GM12878 (cell line): ENCODE results near the gene SORT1. TPM values are rescaled to one million over a fixed set of nuclear protein-coding genes. Genes with fewer than 3 reads are reported as not detected.

Experiments
- ATAC-seq: fragments of 200-7000 bp; cut with Tn5 transposase; 3 replicates; pipeline ENCODE4 v1.9.1; 2020; ENCODE audit warnings: mild to moderate bottlenecking, moderate library complexity
- BruUV-seq: library from RNA; stranded (reverse); fragments of 400-500 nt; replicated peaks from 2 replicates; lab custom pipeline; 2021; lab: Mats Ljungman, UMichigan
- CTCF ChIA-PET: fragments of 300-600 bp; sonication (Branson Sonifier 250); formaldehyde crosslinking; extraction: SDS; loops from one replicate; lab custom pipeline; 2021; ENCODE audit warnings: inconsistent platforms; lab: Yijun Ruan, JAX
- POLR2A ChIA-PET: fragments of 350-600 bp; formaldehyde crosslinking; extraction: SDS; loops from one replicate; lab custom pipeline; 2021; ENCODE audit warnings: inconsistent platforms; lab: Charles Lee
- RAD21 ChIA-PET: fragments of 300-600 bp; sonication (Branson Sonifier 250); formaldehyde crosslinking; loops from one replicate; lab custom pipeline; 2023; ENCODE audit warnings: antibody characterized with exemption; ENCODE audit not compliant: unreplicated experiment; lab: Charles Lee
- SMC1A ChIA-PET: fragments of 300-600 bp; sonication (Branson Sonifier 250); formaldehyde crosslinking; loops from one replicate; lab custom pipeline; 2023; ENCODE audit not compliant: unreplicated experiment, uncharacterized antibody; lab: Charles Lee
- DNase-seq: peaks from one replicate; pipeline ENCODE4 v3.0.0-alpha.2; 2011; ENCODE audit warnings: low read depth, low spot score
- FAIRE-seq: peaks from 3 replicates; lab custom pipeline; 2011; peaks lifted over from hg19 to GRCh38; lab: Jason Lieb, UNC
- H2AFZ ChIP-seq: 2 replicates; pipeline ENCODE4 v1.6.0; 2011; ENCODE audit warnings: low read depth, low read length, control low read depth; ENCODE audit not compliant: control insufficient read depth
- H3K27ac ChIP-seq: 2 replicates; pipeline ENCODE4 v1.5.1; 2011; ENCODE audit warnings: control low read depth; ENCODE audit not compliant: control insufficient read depth, insufficient read depth
- H3K27me3 ChIP-seq, 2 experiments: replicated peaks in 1 of 2; 2 replicates each; pipeline versions ENCODE4 v1.6.0 to v1.6.1; 2011; ENCODE audit warnings: low read length in 1 of 2; ENCODE audit not compliant: control insufficient read depth in 2 of 2, insufficient read depth in 2 of 2
- H3K36me3 ChIP-seq, 2 experiments: 2 replicates each; pipeline ENCODE4 v1.5.1; 2011; ENCODE audit warnings: low read length in 1 of 2; ENCODE audit not compliant: control insufficient read depth in 2 of 2, insufficient read depth in 2 of 2
- H3K4me1 ChIP-seq: 2 replicates; pipeline ENCODE4 v1.6.1; 2011; ENCODE audit warnings: mild to moderate bottlenecking, low read length, moderate library complexity, mixed read lengths; ENCODE audit not compliant: control insufficient read depth, insufficient read depth
- H3K4me2 ChIP-seq: 2 replicates; pipeline ENCODE4 v1.6.0; 2011; ENCODE audit warnings: control low read depth; ENCODE audit not compliant: control insufficient read depth, insufficient read depth
- H3K4me3 ChIP-seq: fragments of 200-600 bp; sonication (generic); 2 replicates; pipeline ENCODE4 v1.5.1; 2016
- H3K79me2 ChIP-seq: 2 replicates; pipeline ENCODE4 v1.6.0; 2011; ENCODE audit warnings: low read length; ENCODE audit not compliant: control insufficient read depth, insufficient read depth
- H3K9ac ChIP-seq: 2 replicates; pipeline ENCODE4 v1.8.0; 2011; ENCODE audit warnings: low read length, control low read depth, mixed read lengths; ENCODE audit not compliant: control insufficient read depth, insufficient read depth
- H3K9me3 ChIP-seq: replicated peaks from 3 replicates; pipeline ENCODE4 v1.5.1; 2011; ENCODE audit warnings: mild to moderate bottlenecking, low read length; ENCODE audit not compliant: control insufficient read depth, insufficient read depth
- H4K20me1 ChIP-seq: 2 replicates; pipeline ENCODE4 v1.6.0; 2011; ENCODE audit not compliant: control insufficient read depth, insufficient read depth
- CREB1 ChIP-seq: IDR thresholded peaks from 2 replicates; pipeline ENCODE4 v1.6.1; 2012; ENCODE audit warnings: low read depth, mild to moderate bottlenecking, inconsistent platforms
- FOS ChIP-seq: IDR thresholded peaks from 3 replicates; pipeline ENCODE4 v1.6.1; 2011; ENCODE audit warnings: borderline replicate concordance; ENCODE audit not compliant: insufficient read length; ENCODE audit errors: extremely low read depth
- HDAC6 ChIP-seq: fragments of 200-600 bp; sonication (generic); IDR thresholded peaks from one replicate; pipeline ENCODE4 v1.8.0; 2017; ENCODE audit warnings: antibody characterized with exemption; ENCODE audit not compliant: unreplicated experiment
- RB1 ChIP-seq: fragments of 450-650 bp; formaldehyde crosslinking; IDR thresholded peaks from 2 replicates; pipeline ENCODE4 v1.6.1; 2017; ENCODE audit warnings: mild to moderate bottlenecking, borderline replicate concordance
- RBBP5 ChIP-seq: fragments of 200-600 bp; sonication (generic); conservative IDR thresholded peaks from 2 replicates; pipeline ENCODE4 v1.6.1; 2016
- RELA ChIP-seq: fragments of 450-650 bp; IDR thresholded peaks from 2 replicates; pipeline ENCODE4 v1.8.0; 2014; ENCODE audit warnings: borderline replicate concordance; ENCODE audit not compliant: partially characterized antibody
- SIX5 ChIP-seq: IDR thresholded peaks from 2 replicates; pipeline ENCODE4 v1.6.1; 2011; ENCODE audit warnings: mild to moderate bottlenecking, low read depth, low read length, moderate library complexity; ENCODE audit not compliant: severe bottlenecking
- SP1 ChIP-seq: IDR thresholded peaks from one replicate; pipeline ENCODE4 v1.6.1; 2011; ENCODE audit warnings: low read depth, low read length
- SREBF1 ChIP-seq: IDR thresholded peaks from 2 replicates; pipeline ENCODE4 v1.6.1; 2012; ENCODE audit warnings: mild to moderate bottlenecking, low read length
- SRF ChIP-seq, 2 experiments: IDR thresholded peaks; 2 replicates each; pipeline ENCODE4 v1.6.1; 2011; ENCODE audit warnings: low read depth in 2 of 2, low read length in 2 of 2, mild to moderate bottlenecking in 1 of 2, moderate library complexity in 1 of 2
- YY1 ChIP-seq: IDR thresholded peaks from 2 replicates; pipeline ENCODE4 v1.6.1; 2011; ENCODE audit warnings: low read depth, mild to moderate bottlenecking, low read length
- ZBTB4 ChIP-seq: fragments of 450-650 bp; formaldehyde crosslinking; IDR thresholded peaks from 2 replicates; pipeline ENCODE4 v1.4.0; 2022; ENCODE audit warnings: mild to moderate bottlenecking, moderate library complexity
- ZNF207 ChIP-seq: fragments of 450-650 bp; IDR thresholded peaks from 2 replicates; pipeline ENCODE4 v1.6.1; 2014; ENCODE audit warnings: antibody characterized with exemption, mild to moderate bottlenecking, borderline replicate concordance
- ZSCAN29 ChIP-seq: fragments of 450-650 bp; IDR thresholded peaks from 2 replicates; pipeline ENCODE4 v1.6.1; 2017; ENCODE audit warnings: mild to moderate bottlenecking, moderate library complexity
- WGBS: methylation state at CpG from one replicate; pipeline ENCODE4 v1.1.6; 2016; ENCODE audit warnings: low lambda C conversion rate; ENCODE audit not compliant: insufficient replicate concordance, insufficient coverage; ENCODE audit errors: missing lambda C conversion rate; 5-methylcytosine and 5-hydroxymethylcytosine counted together
- in situ Hi-C: fragments of 300-500 bp; cut with MboI; formaldehyde crosslinking; loops from 9 replicates; pipeline ENCODE4 v1.14.3; 2018; ENCODE audit warnings: mixed read lengths
- intact Hi-C: fragments of 100-400 bp; cut with micrococcal nuclease; formaldehyde crosslinking; loops from one replicate; pipeline ENCODE4 v1.14.2; 2022; ENCODE audit not compliant: unreplicated experiment
- polyA plus RNA-seq, 11 experiments: library from polyadenylated mRNA; depleted of rRNA in 4 of 11; unstranded in 6 of 11; stranded (reverse) in 5 of 11; fragments of >200 nt; fragmentation: Nextera tagmentation in 4 of 11; fragmentation: Illumina TruSeq in 1 of 11; extraction: Ambion mirVana in 4 of 11; extraction: Trizol in 1 of 11; gene quantifications; 1 replicate in 1 of 11; 2 replicates in 10 of 11; pipeline versions ENCODE4 v1.2.1 to v1.2.3, GENCODE V29; 2011 to 2016; ENCODE audit warnings: inconsistent platforms in 2 of 11, missing spikeins in 2 of 11, low read depth in 1 of 11
- total RNA-seq, 4 experiments: library from RNA; depleted of rRNA in 3 of 4; stranded (reverse); fragments of >200 nt in 3 of 4; fragmentation: Illumina TruSeq in 1 of 4; extraction: Trizol in 1 of 4; gene quantifications; 2 replicates each; pipeline versions ENCODE4 v1.2.1 to v1.2.3, GENCODE V29; 2013 to 2021
- TF ChIP-seq, protein P1 (sequence below): fragments of 450-650 bp; IDR thresholded peaks from 2 replicates; pipeline ENCODE4 v1.6.1; 2017; ENCODE audit warnings: antibody characterized with exemption, mild to moderate bottlenecking, moderate library complexity

SORT1 gene
- total and polyA plus RNA-seq, 10 of the 15 experiments (the other 5 are each of a cell fraction or from before 2014, with no cell fraction given) = 0.06 to 1.9 (median 0.33) TPM; not detected in 1

DNA sequence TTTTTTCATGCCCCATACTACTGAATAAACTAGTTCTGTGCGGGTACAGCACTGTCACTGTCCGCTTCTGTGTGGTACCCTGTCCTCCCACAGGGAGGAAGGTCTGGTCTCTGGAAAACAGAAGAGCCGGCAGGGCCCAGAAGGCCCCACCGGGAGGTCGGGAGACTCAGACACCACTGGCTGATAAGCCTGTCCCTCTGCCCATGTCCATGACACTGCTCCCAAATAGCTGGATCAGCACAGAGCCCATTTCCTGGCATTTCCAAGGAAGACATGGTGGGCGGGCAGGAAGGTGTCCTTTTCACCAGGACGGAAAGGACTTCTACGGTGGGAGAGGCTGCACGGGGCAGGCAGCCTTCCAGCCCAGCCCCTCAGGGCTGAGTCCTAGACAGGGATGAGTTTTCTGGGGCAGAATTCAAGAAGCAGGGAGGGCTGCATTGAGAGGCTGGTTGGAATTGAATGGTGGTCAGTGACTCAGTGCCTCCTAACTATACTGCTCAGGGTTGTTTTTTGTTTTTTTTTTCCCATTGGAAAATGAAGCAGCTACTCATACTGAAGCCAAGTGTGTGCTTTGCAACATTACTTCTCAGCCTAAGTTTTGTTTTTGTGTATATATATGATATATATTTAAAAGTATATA is 121.9 kb downstream of the SORT1 start:
- WGBS = 50% methylated on average over 9 of the region's 9 CpGs
- SMC1A ChIA-PET = interaction anchor here (1.6 to 5.1 kb wide), 2 partner anchors 122 to 136 kb away, joined by 4 to 113 read pairs; partner anchors contain the start of gene SORT1
- Histone ChIP-seq H3K36me3 (no peaks in the 10 kb centered on the region), H3K27me3 (peaks cover 0 to 1% of the 10 kb centered on the region in 2 experiments; a peak in 1 of 4 replicates), H3K9me3 (no peaks in the 10 kb centered on the region), H2AFZ (no peak overlapping the region), H3K4me3 (no peak overlapping the region), H3K9ac (no peak overlapping the region)
- POLR2A ChIA-PET = no interaction called here
- RAD21 ChIA-PET = interaction anchor here (0.8 to 5.1 kb wide), 5 partner anchors 9 to 257 kb away, joined by 3 to 87 read pairs (median 4); partner anchors contain the start of gene SORT1
- no peak for ATAC-seq
- no TSS peak for BruUV-seq
- intact Hi-C loops = no loop called here
- TF ChIP-seq YY1 (no peak), SREBF1 (no peak), ZBTB4 (CRISPR knock-in tag) (no peak), ZNF207 (no peak), SP1 (no peak), RBBP5 (no peak), ZSCAN29 (no peak), RELA (no peak), RB1 (no peak), SIX5 (no peak), CREB1 (no peak), HDAC6 (no peak), SRF (IDR thresholded peaks at IDR 0.05; ENCODE audit: low read depth in 2 of 2, low read length in 2 of 2) (no peak), FOS (no peak)
- TF ChIP-seq, protein P1, sequence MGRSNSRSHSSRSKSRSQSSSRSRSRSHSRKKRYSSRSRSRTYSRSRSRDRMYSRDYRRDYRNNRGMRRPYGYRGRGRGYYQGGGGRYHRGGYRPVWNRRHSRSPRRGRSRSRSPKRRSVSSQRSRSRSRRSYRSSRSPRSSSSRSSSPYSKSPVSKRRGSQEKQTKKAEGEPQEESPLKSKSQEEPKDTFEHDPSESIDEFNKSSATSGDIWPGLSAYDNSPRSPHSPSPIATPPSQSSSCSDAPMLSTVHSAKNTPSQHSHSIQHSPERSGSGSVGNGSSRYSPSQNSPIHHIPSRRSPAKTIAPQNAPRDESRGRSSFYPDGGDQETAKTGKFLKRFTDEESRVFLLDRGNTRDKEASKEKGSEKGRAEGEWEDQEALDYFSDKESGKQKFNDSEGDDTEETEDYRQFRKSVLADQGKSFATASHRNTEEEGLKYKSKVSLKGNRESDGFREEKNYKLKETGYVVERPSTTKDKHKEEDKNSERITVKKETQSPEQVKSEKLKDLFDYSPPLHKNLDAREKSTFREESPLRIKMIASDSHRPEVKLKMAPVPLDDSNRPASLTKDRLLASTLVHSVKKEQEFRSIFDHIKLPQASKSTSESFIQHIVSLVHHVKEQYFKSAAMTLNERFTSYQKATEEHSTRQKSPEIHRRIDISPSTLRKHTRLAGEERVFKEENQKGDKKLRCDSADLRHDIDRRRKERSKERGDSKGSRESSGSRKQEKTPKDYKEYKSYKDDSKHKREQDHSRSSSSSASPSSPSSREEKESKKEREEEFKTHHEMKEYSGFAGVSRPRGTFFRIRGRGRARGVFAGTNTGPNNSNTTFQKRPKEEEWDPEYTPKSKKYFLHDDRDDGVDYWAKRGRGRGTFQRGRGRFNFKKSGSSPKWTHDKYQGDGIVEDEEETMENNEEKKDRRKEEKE = no peak
- TF ChIP-seq, all 136 proteins: peak for 0
- H3K27ac ChIP-seq = no peak overlapping the region
- no peak for DNase-seq
- no peaks in the 10 kb centered on the region for H3K4me1 ChIP-seq
- CTCF ChIA-PET = interaction anchor here (0.8 to 5.3 kb wide), 6 partner anchors 76 to 259 kb away, joined by 3 to 241 read pairs (median 6); partner anchors contain the start of gene SORT1
- in situ Hi-C loops = no loop called here
- no peaks in the 10 kb centered on the region for H4K20me1 ChIP-seq
- H3K4me2 ChIP-seq = no peak overlapping the region
- no peaks in the 10 kb centered on the region for H3K79me2 ChIP-seq
- no peak for FAIRE-seq
